HUES64 (cell line): ENCODE measurements around the gene ATCAY. TPM values are rescaled to one million over a fixed set of nuclear protein-coding genes. Genes with fewer than 3 reads are reported as not detected.
A peak's percentile ranks its signal among the peaks of the same experiment; 100 is the strongest.

ENCODE experiments used
- H3K27ac ChIP-seq: 2 replicates; pipeline ENCODE4 v1.7.0; 2013; ENCODE audit warnings: low read depth, low read length, inconsistent platforms
- H3K27me3 ChIP-seq: 2 replicates; pipeline ENCODE4 v1.6.1; 2013; ENCODE audit warnings: mild to moderate bottlenecking, low read length; ENCODE audit not compliant: insufficient read depth
- H3K36me3 ChIP-seq: 2 replicates; pipeline ENCODE4 v1.6.1; 2013; ENCODE audit warnings: mild to moderate bottlenecking, low read length; ENCODE audit not compliant: insufficient read depth
- H3K4me1 ChIP-seq: 2 replicates; pipeline ENCODE4 v1.6.1; 2013; ENCODE audit warnings: mild to moderate bottlenecking, low read length, moderate library complexity; ENCODE audit not compliant: insufficient read depth
- H3K4me3 ChIP-seq: 2 replicates; pipeline ENCODE4 v1.5.1; 2013; ENCODE audit warnings: mild to moderate bottlenecking, low read length, moderate library complexity
- H3K9ac ChIP-seq: 2 replicates; pipeline ENCODE4 v1.6.1; 2013; ENCODE audit warnings: mild to moderate bottlenecking, low read depth, low read length
- H3K9me3 ChIP-seq: 2 replicates; pipeline ENCODE4 v1.6.1; 2013; ENCODE audit warnings: low read depth, low read length; ENCODE audit not compliant: insufficient read depth
- WGBS: fragments of 150-250, 120-280 bp; methylation state at CpG from one replicate; pipeline ENCODE4 v1.1.7; 2013; ENCODE audit warnings: missing lambda C conversion rate; 5-methylcytosine and 5-hydroxymethylcytosine counted together
- polyA plus RNA-seq, 2 experiments: library from polyadenylated mRNA; stranded (reverse); fragments of 50-300 nt; gene quantifications; one replicate each; pipeline ENCODE4 v1.2.3, GENCODE V29; 2013

ATCAY gene
- polyA plus RNA-seq (2013, experiment 1 of 2): 11.8 TPM
- polyA plus RNA-seq (2013, experiment 2 of 2): 14.0 TPM

GRCh38 chr19:3880471-3881271 lies at the start of gene ATCAY:
ATCAY (plus strand) TSS chr19:3880685; CDS start chr19:3885768, 5,083 bp downstream.
- Histone ChIP-seq H3K4me3 (peak within 1 kb of the TSS; percentile 71), H3K27ac (no peak within 1 kb of the TSS; the same call in 1 of the 2 replicates), H3K36me3 (peaks cover under 1% of the 10 kb centered on the region; the same call in 1 of the 2 replicates), H3K4me1 (no peaks in the 10 kb centered on the region), H3K27me3 (peaks cover 17% of the 10 kb centered on the region), H3K9ac (peak within 1 kb of the TSS; percentile 51), H3K9me3 (no peaks in the 10 kb centered on the region)
- WGBS: under 1% methylated on average over 49 of the region's 49 CpGs

- H3K9me3 ChIP-seq: no peaks in the 10 kb centered on the region
- WGBS: 87% methylated on average over 19 of the region's 19 CpGs
- H3K27me3 ChIP-seq: no peaks in the 10 kb centered on the region
- H3K27ac ChIP-seq: no peak overlapping the region
- H3K4me1 ChIP-seq: no peaks in the 10 kb centered on the region
- H3K9ac ChIP-seq: no peak overlapping the region
- H3K4me3 ChIP-seq: no peak overlapping the region
- no peaks in the 10 kb centered on the region for H3K36me3 ChIP-seq
Measured at GRCh38 chr19:3831601-3832000, 48.9 kb upstream of the ATCAY start.

- H3K9me3 ChIP-seq: no peaks in the 10 kb centered on the region
- no peaks in the 10 kb centered on the region for H3K27me3 ChIP-seq
- no peak overlapping the region for H3K4me3 ChIP-seq
- no peak overlapping the region for H3K9ac ChIP-seq
- no peaks in the 10 kb centered on the region for H3K4me1 ChIP-seq
- no peaks in the 10 kb centered on the region for H3K36me3 ChIP-seq
- H3K27ac ChIP-seq: no peak overlapping the region
- 92% methylated on average over 6 of the region's 6 CpGs for WGBS
Measured at GRCh38 chr19:3832001-3832400, 48.5 kb upstream of the ATCAY start.

- Histone ChIP-seq H3K4me1 (no peaks in the 10 kb centered on the region), H3K9ac (no peak overlapping the region), H3K27me3 (no peaks in the 10 kb centered on the region), H3K36me3 (no peaks in the 10 kb centered on the region), H3K4me3 (no peak overlapping the region), H3K27ac (no peak overlapping the region), H3K9me3 (no peaks in the 10 kb centered on the region; the same call in 1 of the 2 replicates)
- 84% methylated on average over 34 of the region's 34 CpGs for WGBS
Measured at GRCh38 chr19:3833578-3834348, 46.7 kb upstream of the ATCAY start.

GRCh38 chr19:3834349-3835054 lies 46.0 kb upstream of the ATCAY start:
- WGBS: 95% methylated on average over 35 of the region's 35 CpGs
- Histone ChIP-seq H3K4me3 (no peak overlapping the region), H3K9ac (no peak overlapping the region), H3K36me3 (no peaks in the 10 kb centered on the region), H3K27ac (no peak overlapping the region), H3K9me3 (no peaks in the 10 kb centered on the region; the same call in 1 of the 2 replicates), H3K4me1 (no peaks in the 10 kb centered on the region), H3K27me3 (no peaks in the 10 kb centered on the region)

GRCh38 chr19:3835055-3835435 lies 45.4 kb upstream of the ATCAY start:
- no peaks in the 10 kb centered on the region for H3K4me1 ChIP-seq
- H3K4me3 ChIP-seq: no peak overlapping the region
- H3K27ac ChIP-seq: no peak overlapping the region
- H3K9me3 ChIP-seq: no peaks in the 10 kb centered on the region; the same call in 1 of the 2 replicates
- H3K27me3 ChIP-seq: no peaks in the 10 kb centered on the region
- H3K36me3 ChIP-seq: no peaks in the 10 kb centered on the region
- WGBS: 94% methylated on average over 9 of the region's 9 CpGs
- H3K9ac ChIP-seq: no peak overlapping the region

GRCh38 chr19:3836887-3837286 lies 43.6 kb upstream of the ATCAY start:
- no peaks in the 10 kb centered on the region; the same call in 1 of the 2 replicates for H3K9me3 ChIP-seq
- no peak overlapping the region for H3K27ac ChIP-seq
- H3K27me3 ChIP-seq: no peaks in the 10 kb centered on the region
- H3K9ac ChIP-seq: no peak overlapping the region
- H3K4me3 ChIP-seq: no peak overlapping the region
- no peaks in the 10 kb centered on the region for H3K36me3 ChIP-seq
- H3K4me1 ChIP-seq: no peaks in the 10 kb centered on the region
- 72% methylated on average over 5 of the region's 6 CpGs for WGBS

- Histone ChIP-seq H3K4me1 (no peaks in the 10 kb centered on the region), H3K27ac (no peak overlapping the region), H3K9me3 (no peaks in the 10 kb centered on the region; the same call in 1 of the 2 replicates), H3K9ac (no peak overlapping the region), H3K4me3 (no peak overlapping the region), H3K36me3 (no peaks in the 10 kb centered on the region), H3K27me3 (no peaks in the 10 kb centered on the region)
- WGBS: 95% methylated on average over 17 of the region's 17 CpGs
Measured at GRCh38 chr19:3837332-3837731, 43.2 kb upstream of the ATCAY start.

GRCh38 chr19:3837922-3838321 lies 42.6 kb upstream of the ATCAY start:
- H3K4me1 ChIP-seq: no peaks in the 10 kb centered on the region
- no peak overlapping the region for H3K9ac ChIP-seq
- no peak overlapping the region for H3K27ac ChIP-seq
- no peaks in the 10 kb centered on the region for H3K27me3 ChIP-seq
- H3K36me3 ChIP-seq: no peaks in the 10 kb centered on the region
- no peak overlapping the region for H3K4me3 ChIP-seq
- 96% methylated on average over 19 of the region's 19 CpGs for WGBS
- no peaks in the 10 kb centered on the region; the same call in 1 of the 2 replicates for H3K9me3 ChIP-seq

- no peaks in the 10 kb centered on the region for H3K27me3 ChIP-seq
- H3K4me3 ChIP-seq: no peak overlapping the region
- H3K9me3 ChIP-seq: no peaks in the 10 kb centered on the region; the same call in 1 of the 2 replicates
- 91% methylated on average over 13 of the region's 13 CpGs for WGBS
- H3K9ac ChIP-seq: no peak overlapping the region
- H3K36me3 ChIP-seq: no peaks in the 10 kb centered on the region
- H3K27ac ChIP-seq: no peak overlapping the region
- H3K4me1 ChIP-seq: no peaks in the 10 kb centered on the region
Measured at GRCh38 chr19:3838661-3839060, 41.8 kb upstream of the ATCAY start.

GRCh38 chr19:3839941-3840340 lies 40.5 kb upstream of the ATCAY start:
- Histone ChIP-seq H3K4me1 (no peaks in the 10 kb centered on the region), H3K27me3 (no peaks in the 10 kb centered on the region), H3K9me3 (no peaks in the 10 kb centered on the region; the same call in 1 of the 2 replicates), H3K9ac (no peak overlapping the region), H3K4me3 (no peak overlapping the region), H3K27ac (no peak overlapping the region), H3K36me3 (no peaks in the 10 kb centered on the region)
- WGBS: 89% methylated on average over 13 of the region's 13 CpGs
